LNCaP clone FGC (cell line): ENCODE measurements around the gene IL23R.

Source experiments
- DNase-seq: peaks from one replicate; pipeline ENCODE4 v3.0.0-alpha.2; 2011; ENCODE audit warnings: low read depth
- H3K4me3 ChIP-seq: 2 replicates; pipeline ENCODE4 v1.5.1; 2011; ENCODE audit warnings: mild to moderate bottlenecking, low read depth, low read length, control low read depth
- TF ChIP-seq, protein P1 (sequence below): IDR thresholded peaks from 2 replicates; pipeline ENCODE4 v1.5.1; 2012; ENCODE audit warnings: mild to moderate bottlenecking; ENCODE audit not compliant: control insufficient read depth, insufficient read depth; ENCODE audit errors: extremely low read depth

Gene IL23R

GRCh38 chr1:67148516-67149178, 17.6 kb upstream of the IL23R start:
- TF ChIP-seq, protein P1, sequence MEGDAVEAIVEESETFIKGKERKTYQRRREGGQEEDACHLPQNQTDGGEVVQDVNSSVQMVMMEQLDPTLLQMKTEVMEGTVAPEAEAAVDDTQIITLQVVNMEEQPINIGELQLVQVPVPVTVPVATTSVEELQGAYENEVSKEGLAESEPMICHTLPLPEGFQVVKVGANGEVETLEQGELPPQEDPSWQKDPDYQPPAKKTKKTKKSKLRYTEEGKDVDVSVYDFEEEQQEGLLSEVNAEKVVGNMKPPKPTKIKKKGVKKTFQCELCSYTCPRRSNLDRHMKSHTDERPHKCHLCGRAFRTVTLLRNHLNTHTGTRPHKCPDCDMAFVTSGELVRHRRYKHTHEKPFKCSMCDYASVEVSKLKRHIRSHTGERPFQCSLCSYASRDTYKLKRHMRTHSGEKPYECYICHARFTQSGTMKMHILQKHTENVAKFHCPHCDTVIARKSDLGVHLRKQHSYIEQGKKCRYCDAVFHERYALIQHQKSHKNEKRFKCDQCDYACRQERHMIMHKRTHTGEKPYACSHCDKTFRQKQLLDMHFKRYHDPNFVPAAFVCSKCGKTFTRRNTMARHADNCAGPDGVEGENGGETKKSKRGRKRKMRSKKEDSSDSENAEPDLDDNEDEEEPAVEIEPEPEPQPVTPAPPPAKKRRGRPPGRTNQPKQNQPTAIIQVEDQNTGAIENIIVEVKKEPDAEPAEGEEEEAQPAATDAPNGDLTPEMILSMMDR, result no peak
- H3K4me3 ChIP-seq, result no peak overlapping the region
- no peak for DNase-seq

GRCh38 chr1:67149179-67149770, 17.0 kb upstream of the IL23R start:
- DNase-seq, result peak; percentile 54
- no peak overlapping the region for H3K4me3 ChIP-seq

DNA sequence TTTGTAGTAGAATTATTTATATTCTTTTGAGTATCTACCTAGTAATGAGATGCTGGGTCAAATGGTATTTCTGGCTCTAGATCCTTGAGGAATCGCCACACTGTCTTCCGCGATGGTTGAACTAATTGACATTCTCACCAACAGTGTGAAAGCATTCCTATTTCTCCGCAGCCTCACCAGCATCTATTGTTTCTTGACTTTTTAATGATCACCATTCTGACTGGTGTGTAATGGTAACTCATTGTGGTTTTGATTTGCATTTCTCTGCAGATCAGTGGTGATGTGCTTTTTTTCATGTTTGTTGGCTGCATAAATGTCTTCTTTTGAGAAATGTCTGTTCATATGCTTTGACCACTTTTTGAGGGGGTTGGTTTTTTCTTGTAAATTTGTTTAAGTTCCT, 15.3 kb upstream of the IL23R start:
- H3K4me3 ChIP-seq, result no peak overlapping the region
- DNase-seq, result no peak
- TF ChIP-seq, protein P1, result no peak

More at GRCh38 chr1:67149179-67149770, 17.0 kb upstream of the IL23R start:
- TF ChIP-seq, protein P1, result peak; percentile 87

DNA sequence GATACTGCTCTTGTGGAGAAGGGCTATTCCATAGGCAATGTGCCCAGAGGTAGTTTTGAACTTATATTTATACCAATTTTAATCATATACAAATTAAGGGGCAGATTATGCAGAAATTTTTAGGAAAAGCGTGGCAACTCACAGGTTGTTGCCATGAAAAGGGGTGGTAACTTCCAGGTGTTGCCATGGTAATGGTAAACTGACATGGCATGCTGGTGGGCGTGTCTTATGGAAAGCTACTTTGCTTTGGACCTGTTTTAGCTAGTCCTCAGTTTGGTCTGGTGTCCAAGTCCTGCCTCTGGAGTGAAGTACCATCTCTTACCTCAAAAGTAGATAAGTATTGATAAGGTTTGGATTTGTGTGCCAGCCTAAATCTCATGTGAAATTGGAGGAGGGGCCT, 7.9 kb upstream of the IL23R start:
- TF ChIP-seq, protein P1, result no peak
- no peak for DNase-seq
- H3K4me3 ChIP-seq, result no peak overlapping the region

- TF ChIP-seq, protein P1, result no peak
- no peak overlapping the region for H3K4me3 ChIP-seq
- DNase-seq, result no peak
Measured at GRCh38 chr1:67159233-67159632, 7.0 kb upstream of the IL23R start.

- TF ChIP-seq, protein P1, result no peak
- DNase-seq, result no peak
- no peak overlapping the region for H3K4me3 ChIP-seq
Measured at GRCh38 chr1:67162954-67163353, 3.3 kb upstream of the IL23R start.
